H1 (cell line): ENCODE measurements around the gene ZNF775.

Source experiments
- BRCA1 ChIP-seq: IDR thresholded peaks from 2 replicates; pipeline ENCODE4 v1.6.1; 2012; ENCODE audit warnings: low read depth, low read length, improper control_type of control experiment
- CHD2 ChIP-seq: IDR thresholded peaks from 2 replicates; pipeline ENCODE4 v1.6.1; 2012; ENCODE audit warnings: low read length, improper control_type of control experiment
- CTCF ChIP-seq, 3 experiments: IDR thresholded peaks; 1 replicate in 2 of 3; 2 replicates in 1 of 3; pipeline versions ENCODE4 v1.5.1 to v1.6.1; 2011; ENCODE audit warnings: low read length in 3 of 3, mild to moderate bottlenecking in 3 of 3, inconsistent platforms in 2 of 3, low read depth in 1 of 3, moderate library complexity in 1 of 3; ENCODE audit not compliant: insufficient read depth in 1 of 3; ENCODE audit errors: control extremely low read depth in 1 of 3

GRCh38 chr7:150339409-150339809 lies 39.7 kb upstream of the ZNF775 start:
- no peak for TF ChIP-seq CTCF (IDR thresholded peaks at IDR 0.05; ENCODE audit: control extremely low read depth in 1 of 3, insufficient read depth in 1 of 3, low read depth in 1 of 3, low read length in 3 of 3)
- TF ChIP-seq BRCA1, result no peak
- no peak for TF ChIP-seq CHD2
